Mononuclear cell (primary cell): ENCODE results near the gene PPP1R13B. TPM values are rescaled to one million over a fixed set of nuclear protein-coding genes. Genes with fewer than 3 reads are reported as not detected.

ENCODE experiments used
- H3K27me3 ChIP-seq: 2 replicates; pipeline ENCODE4 v1.6.0; 2011; ENCODE audit warnings: low read length, control low read depth; ENCODE audit not compliant: insufficient read depth
- H3K4me1 ChIP-seq: 2 replicates; pipeline ENCODE4 v1.5.1; 2011; ENCODE audit warnings: mild to moderate bottlenecking, low read length, control low read depth; ENCODE audit not compliant: insufficient read depth
- H3K4me3 ChIP-seq: 2 replicates; pipeline ENCODE4 v1.5.1; 2011; ENCODE audit warnings: mild to moderate bottlenecking, low read length, moderate library complexity
- H3K9me3 ChIP-seq: 2 replicates; pipeline ENCODE4 v1.5.1; 2011; ENCODE audit warnings: low read depth, mild to moderate bottlenecking, control low read depth, low read length
- total RNA-seq: library from RNA; depleted of rRNA; stranded (reverse); fragments of >200 nt; gene quantifications from one replicate; pipeline ENCODE4 v1.2.3, GENCODE V29; 2012

The PPP1R13B gene
- total RNA-seq, 1 donor = 4.5 TPM

DNA sequence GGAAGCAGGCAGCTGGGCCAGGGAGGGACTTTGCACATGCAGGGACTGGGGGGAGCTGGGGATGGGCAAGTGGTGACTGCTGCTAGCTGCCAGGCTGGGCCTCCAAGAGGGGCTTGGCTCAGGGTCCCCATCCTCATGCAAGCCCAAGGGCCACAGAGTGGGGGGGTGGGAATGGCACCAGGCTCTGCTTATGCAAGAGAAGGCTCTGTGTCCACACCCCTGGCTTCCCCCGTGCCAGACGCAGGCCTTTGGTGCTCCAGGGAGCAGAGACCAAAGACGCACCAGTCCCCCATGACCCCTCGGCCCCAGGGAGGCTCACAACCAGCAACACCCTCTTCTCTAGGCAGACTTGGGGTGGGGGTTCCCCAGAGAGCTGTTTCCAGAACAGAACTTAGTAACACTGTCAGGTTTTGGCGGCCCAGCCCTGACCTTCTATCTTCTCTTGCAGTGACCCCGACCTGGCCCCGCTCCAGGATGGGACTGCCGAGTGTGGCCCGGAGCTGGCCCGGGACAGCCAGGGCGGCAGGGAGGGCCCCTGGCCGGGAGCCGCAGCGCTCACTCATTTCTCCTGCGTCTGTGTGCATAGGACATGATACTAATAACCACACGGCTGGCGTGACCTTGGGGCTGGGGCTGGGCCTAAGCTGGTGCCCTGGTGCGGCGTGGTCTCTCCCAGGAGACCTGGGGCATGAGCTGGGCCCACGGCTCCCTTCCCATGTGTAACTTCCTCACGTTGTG lies 146.5 kb downstream of the PPP1R13B start:
- Histone ChIP-seq H3K4me1 (no peaks in the 10 kb centered on the region), H3K9me3 (no peaks in the 10 kb centered on the region), H3K4me3 (no peak overlapping the region), H3K27me3 (no peaks in the 10 kb centered on the region)

- Histone ChIP-seq H3K27me3 (no peaks in the 10 kb centered on the region), H3K4me1 (no peaks in the 10 kb centered on the region)
Observed at GRCh38 chr14:103699901-103700752, 147.2 kb downstream of the PPP1R13B start.

DNA sequence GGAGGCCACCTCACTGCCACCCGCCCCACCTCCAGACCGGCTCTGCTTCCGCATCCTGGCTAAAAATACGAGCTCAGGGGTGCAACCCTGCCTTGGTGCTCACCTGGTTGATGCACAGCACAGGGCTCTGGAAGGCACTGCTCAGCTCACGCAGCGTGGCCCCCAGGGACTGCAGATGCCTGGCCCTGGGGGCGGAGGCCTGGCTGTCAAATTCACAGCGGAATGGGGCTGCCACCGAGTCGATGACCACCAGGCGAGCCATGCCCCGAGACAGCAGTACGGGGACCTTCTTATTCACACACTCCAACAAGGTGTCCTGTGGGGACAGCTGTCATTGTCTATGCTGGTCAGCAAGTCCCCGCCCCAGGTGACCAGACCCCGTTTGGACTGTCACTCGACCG lies 148.1 kb downstream of the PPP1R13B start:
- Histone ChIP-seq H3K4me3 (no peak overlapping the region), H3K27me3 (no peaks in the 10 kb centered on the region), H3K4me1 (no peaks in the 10 kb centered on the region), H3K9me3 (no peaks in the 10 kb centered on the region)

More at GRCh38 chr14:103699901-103700752, 147.2 kb downstream of the PPP1R13B start:
- H3K4me3 ChIP-seq = no peak overlapping the region
- H3K9me3 ChIP-seq = no peaks in the 10 kb centered on the region

DNA sequence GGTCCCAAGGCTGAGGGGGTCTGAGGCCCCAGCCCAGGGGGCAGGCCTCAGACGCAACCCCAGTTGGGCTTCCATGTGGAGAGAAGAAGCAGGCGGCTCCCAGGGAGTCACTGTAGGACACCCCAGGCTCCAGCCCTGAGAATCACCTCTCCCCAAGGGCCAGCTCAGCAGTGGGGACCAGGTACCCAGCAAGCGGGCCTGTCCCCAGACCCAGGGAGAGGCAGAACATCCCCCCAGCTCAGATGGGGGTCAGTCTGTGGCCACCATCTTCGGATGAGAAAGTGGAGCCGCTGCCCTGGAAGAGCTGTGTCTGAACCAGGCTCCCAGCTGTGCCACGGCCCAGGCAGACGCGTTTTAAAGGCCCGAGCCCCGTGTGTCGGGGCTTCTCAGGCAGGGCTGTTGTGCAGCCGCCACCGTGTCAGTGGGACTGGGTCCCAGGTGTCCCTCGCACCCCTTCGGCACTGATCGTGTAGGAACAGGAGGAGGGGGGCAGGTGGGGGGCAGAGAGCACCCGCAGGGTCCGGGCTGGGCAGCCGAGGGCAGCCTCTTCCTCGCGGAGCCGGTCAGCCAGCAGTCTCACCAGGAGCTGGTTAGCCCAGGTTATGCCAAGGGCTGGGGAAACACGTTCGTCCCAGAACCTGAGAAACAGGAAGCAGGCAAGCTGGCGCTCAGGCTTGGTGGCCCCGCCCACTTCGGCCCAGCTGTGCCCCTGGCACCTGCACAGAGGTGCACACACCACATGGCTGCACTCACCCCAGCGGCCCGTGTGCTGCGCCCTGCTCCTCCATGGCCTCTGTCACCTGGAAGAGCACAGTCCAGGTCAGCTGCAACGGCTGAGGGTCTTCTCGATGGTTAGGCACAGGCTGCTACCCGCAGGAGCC lies 148.8 kb downstream of the PPP1R13B start:
- no peaks in the 10 kb centered on the region for H3K4me1 ChIP-seq
- H3K27me3 ChIP-seq = no peaks in the 10 kb centered on the region
- no peaks in the 10 kb centered on the region for H3K9me3 ChIP-seq
- no peak overlapping the region for H3K4me3 ChIP-seq

DNA sequence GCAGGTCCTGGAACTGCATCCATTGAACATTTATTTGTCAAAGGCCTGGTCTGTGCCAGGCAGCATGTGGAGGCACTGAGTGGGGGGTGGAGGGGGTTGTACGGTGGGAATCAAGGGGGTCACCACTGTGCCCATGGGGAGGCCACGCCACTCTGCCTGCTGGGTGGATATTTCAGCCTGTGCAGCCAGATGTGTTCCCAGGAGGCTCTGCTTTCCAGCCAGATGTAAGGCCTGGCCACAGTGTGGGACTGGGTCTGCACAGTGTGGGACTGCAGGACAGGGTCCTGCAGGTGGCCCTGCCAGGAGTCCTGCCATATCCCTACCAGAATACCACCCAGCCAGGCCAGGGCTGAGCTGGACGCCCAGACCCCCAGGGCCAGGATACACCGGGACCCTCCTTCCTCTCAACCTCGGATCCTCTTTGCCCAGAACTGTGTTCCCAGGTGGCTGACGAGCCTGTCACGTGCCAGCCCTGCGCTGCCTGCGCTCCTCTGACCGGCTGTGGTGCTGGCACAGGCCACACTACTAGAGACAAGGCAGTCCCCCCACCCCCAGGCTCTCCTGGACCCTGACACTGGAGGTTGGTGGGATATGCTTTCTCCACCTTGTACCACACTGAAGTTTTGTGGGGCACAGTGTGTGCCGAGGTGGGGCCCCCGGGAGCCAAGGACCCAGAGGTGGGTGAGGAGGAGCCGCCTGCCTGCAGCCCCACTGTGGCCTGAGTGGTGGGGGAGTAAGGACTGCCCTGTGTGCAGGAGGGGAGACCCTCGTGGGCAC lies 149.6 kb downstream of the PPP1R13B start:
- Histone ChIP-seq H3K4me3 (no peak overlapping the region), H3K9me3 (no peaks in the 10 kb centered on the region), H3K4me1 (no peaks in the 10 kb centered on the region), H3K27me3 (no peaks in the 10 kb centered on the region)

GRCh38 chr14:103697206-103697602 lies 150.2 kb downstream of the PPP1R13B start:
- Histone ChIP-seq H3K4me3 (no peak overlapping the region), H3K4me1 (no peaks in the 10 kb centered on the region), H3K27me3 (no peaks in the 10 kb centered on the region), H3K9me3 (no peaks in the 10 kb centered on the region)

GRCh38 chr14:103696466-103697071 lies 150.8 kb downstream of the PPP1R13B start:
- no peak overlapping the region for H3K4me3 ChIP-seq
- no peaks in the 10 kb centered on the region for H3K9me3 ChIP-seq
- no peaks in the 10 kb centered on the region for H3K27me3 ChIP-seq
- H3K4me1 ChIP-seq = no peaks in the 10 kb centered on the region

GRCh38 chr14:103696070-103696402 lies 151.3 kb downstream of the PPP1R13B start:
- Histone ChIP-seq H3K27me3 (no peaks in the 10 kb centered on the region), H3K4me3 (no peak overlapping the region), H3K4me1 (no peaks in the 10 kb centered on the region), H3K9me3 (no peaks in the 10 kb centered on the region)

DNA sequence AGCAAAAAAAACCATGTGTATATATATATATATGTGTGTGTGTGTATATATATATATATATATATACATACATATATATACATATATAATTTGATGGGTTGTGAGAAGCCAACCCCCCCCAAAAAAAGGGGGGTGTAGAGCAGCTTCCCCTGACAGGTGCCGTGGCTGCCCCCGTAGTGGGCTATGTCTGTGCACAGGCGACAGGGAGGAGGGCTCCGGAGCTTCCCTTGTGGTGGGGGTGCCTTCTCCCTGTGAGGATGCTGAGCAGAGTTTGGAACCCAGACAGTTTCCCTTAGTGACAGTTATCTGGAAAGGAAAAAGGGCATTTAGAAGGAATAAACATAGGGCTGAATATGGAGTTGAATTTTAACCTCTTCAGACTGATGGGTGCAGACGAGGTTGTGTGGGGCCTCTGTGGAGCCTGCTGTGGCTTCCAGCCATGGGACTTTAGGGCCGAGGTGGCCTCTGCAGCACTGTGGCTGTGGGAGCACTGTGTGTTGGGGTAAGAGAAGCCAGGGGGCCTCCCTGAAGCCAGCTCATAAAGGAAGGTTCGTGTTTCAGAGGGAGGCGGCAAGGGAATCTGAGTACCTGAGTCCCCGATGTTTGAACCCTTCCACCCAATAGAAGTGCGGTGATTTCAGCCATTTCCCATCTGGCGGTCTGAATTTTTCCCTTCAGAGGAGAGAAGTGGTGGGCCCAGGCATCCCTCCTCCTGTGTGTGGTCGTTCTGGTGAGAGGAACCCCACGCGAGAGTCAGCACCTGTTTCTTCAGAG lies 151.9 kb downstream of the PPP1R13B start:
- no peaks in the 10 kb centered on the region for H3K4me1 ChIP-seq
- H3K9me3 ChIP-seq = no peaks in the 10 kb centered on the region

GRCh38 chr14:103694572-103695026 lies 152.8 kb downstream of the PPP1R13B start:
- Histone ChIP-seq H3K4me1 (no peaks in the 10 kb centered on the region), H3K9me3 (no peaks in the 10 kb centered on the region), H3K4me3 (no peak overlapping the region), H3K27me3 (no peaks in the 10 kb centered on the region)

More for the DNA sequence above, 151.9 kb downstream of the PPP1R13B start:
- no peaks in the 10 kb centered on the region for H3K27me3 ChIP-seq
- no peak overlapping the region for H3K4me3 ChIP-seq

GRCh38 chr14:103693515-103693914 lies 153.9 kb downstream of the PPP1R13B start:
- H3K4me3 ChIP-seq = no peak overlapping the region
- no peaks in the 10 kb centered on the region for H3K27me3 ChIP-seq
- H3K9me3 ChIP-seq = no peaks in the 10 kb centered on the region
- H3K4me1 ChIP-seq = no peaks in the 10 kb centered on the region

DNA sequence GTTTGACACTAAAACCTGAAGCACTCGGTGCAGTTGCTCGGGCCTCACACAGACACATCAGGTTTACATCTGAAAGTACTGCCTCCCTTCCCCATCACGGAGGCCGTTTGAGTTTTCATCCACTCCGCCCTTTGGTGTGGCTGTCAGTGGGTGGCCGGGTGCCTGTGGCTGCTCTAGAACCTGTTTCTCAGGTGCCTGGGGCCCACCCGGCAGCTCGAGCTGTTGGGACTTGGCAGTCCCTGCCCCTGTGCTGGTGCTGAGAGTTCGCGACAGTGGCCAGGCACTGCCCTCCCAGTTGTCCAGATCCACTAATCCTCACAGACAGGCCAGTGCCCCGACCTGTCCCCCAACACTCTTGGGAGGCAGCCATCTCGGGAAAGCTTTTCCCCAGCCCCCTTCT lies 154.5 kb downstream of the PPP1R13B start:
- no peak overlapping the region for H3K4me3 ChIP-seq
- no peaks in the 10 kb centered on the region for H3K4me1 ChIP-seq
- H3K27me3 ChIP-seq = no peaks in the 10 kb centered on the region
- no peaks in the 10 kb centered on the region for H3K9me3 ChIP-seq

- H3K9me3 ChIP-seq = no peaks in the 10 kb centered on the region
- H3K27me3 ChIP-seq = no peaks in the 10 kb centered on the region
- no peaks in the 10 kb centered on the region for H3K4me1 ChIP-seq
- H3K4me3 ChIP-seq = no peak overlapping the region
Observed at GRCh38 chr14:103692159-103692558, 155.2 kb downstream of the PPP1R13B start.
